ENCODE results near the gene P2RY14. TPM values are rescaled to one million over a fixed set of nuclear protein-coding genes. Genes with fewer than 3 reads are reported as not detected.

P2RY14 gene
- polyA plus RNA-seq, 1 donor (not counting 4 experiments of a cell fraction or from before 2014, with no cell fraction given), result not detected

DNA sequence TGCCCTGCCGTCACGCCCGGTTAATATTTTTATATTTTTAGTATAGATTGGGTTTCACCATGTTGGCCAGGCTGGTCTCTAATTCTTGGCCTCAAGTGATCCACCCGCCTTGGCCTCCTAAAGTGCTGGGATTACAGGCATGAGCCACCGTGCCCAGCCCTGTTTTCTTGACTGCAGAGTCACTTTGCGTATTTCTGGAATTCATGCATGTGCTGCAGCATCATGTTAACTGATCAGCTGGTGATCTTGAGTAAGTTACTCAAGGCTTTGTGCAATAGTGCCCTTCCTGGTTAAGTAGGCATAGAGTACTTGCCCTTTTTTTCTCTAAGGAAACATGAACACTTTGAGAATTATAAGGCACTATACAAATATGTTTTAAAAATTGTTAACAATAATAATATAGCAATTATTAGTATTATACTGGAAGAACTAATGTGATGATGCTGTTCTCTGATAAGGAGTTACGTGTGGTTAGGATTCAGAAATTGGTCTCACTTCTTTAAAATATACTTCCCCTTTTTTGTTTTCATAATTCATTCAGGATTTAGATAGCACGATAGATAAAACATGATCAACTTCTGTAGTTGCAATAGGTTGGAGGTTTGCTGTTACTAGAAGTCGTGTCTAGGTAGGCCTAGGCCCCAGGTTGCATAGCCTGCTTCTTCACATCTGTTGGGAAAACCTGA, 108.9 kb downstream of the P2RY14 start:
- TF ChIP-seq, protein P1, sequence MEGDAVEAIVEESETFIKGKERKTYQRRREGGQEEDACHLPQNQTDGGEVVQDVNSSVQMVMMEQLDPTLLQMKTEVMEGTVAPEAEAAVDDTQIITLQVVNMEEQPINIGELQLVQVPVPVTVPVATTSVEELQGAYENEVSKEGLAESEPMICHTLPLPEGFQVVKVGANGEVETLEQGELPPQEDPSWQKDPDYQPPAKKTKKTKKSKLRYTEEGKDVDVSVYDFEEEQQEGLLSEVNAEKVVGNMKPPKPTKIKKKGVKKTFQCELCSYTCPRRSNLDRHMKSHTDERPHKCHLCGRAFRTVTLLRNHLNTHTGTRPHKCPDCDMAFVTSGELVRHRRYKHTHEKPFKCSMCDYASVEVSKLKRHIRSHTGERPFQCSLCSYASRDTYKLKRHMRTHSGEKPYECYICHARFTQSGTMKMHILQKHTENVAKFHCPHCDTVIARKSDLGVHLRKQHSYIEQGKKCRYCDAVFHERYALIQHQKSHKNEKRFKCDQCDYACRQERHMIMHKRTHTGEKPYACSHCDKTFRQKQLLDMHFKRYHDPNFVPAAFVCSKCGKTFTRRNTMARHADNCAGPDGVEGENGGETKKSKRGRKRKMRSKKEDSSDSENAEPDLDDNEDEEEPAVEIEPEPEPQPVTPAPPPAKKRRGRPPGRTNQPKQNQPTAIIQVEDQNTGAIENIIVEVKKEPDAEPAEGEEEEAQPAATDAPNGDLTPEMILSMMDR (optimal IDR thresholded peaks at IDR 0.05 in 1 of 3, IDR thresholded peaks at IDR 0.05 in 1 of 3, conservative IDR thresholded peaks at IDR 0.05 in 1 of 3; ENCODE audit: extremely low read depth in 1 of 3, insufficient read depth in 2 of 3, low read length in 3 of 3), result no peak
- TF ChIP-seq EZH2 (IDR thresholded peaks at IDR 0.05; ENCODE audit: low read length), result no peak
- Histone ChIP-seq H4K20me1 (ENCODE audit: control insufficient read depth, extremely low read depth, insufficient read depth, low read length) (no peaks in the 10 kb centered on the region), H3K36me3 (ENCODE audit: control insufficient read depth in 2 of 2, extremely low read depth in 1 of 2, insufficient read depth in 2 of 2, low read length in 2 of 2) (no peaks in the 10 kb centered on the region), H3K9ac (ENCODE audit: control insufficient read depth, extremely low read depth, insufficient read depth, low read length) (no peak overlapping the region), H3K9me3 (ENCODE audit: control insufficient read depth, low read depth, low read length) (no peaks in the 10 kb centered on the region), H3K4me1 (ENCODE audit: control insufficient read depth, extremely low read depth, insufficient read depth, low read length) (no peaks in the 10 kb centered on the region), H3K79me2 (ENCODE audit: control insufficient read depth, insufficient read depth, low read length) (no peaks in the 10 kb centered on the region), H3K4me2 (ENCODE audit: control insufficient read depth, extremely low read depth, insufficient read depth, low read depth, low read length) (no peak overlapping the region), H2AFZ (ENCODE audit: control insufficient read depth, low read length) (no peak overlapping the region), H3K4me3 (ENCODE audit: control insufficient read depth in 2 of 3, extremely low read depth in 1 of 3, insufficient read depth in 2 of 3, low read depth in 1 of 3, low read length in 3 of 3) (no peak overlapping the region), H3K27me3 (ENCODE audit: control insufficient read depth, extremely low read depth, insufficient read depth, low read length) (no peaks in the 10 kb centered on the region), H3K9me1 (ENCODE audit: control insufficient read depth, extremely low read depth, insufficient read depth, low read length) (no peaks in the 10 kb centered on the region), H3K27ac (ENCODE audit: control insufficient read depth, insufficient read depth, low read length) (no peak overlapping the region)
- dilution Hi-C loops (cut with MboI; ENCODE audit: extremely low pct_ligation_motif_present, low sequenced_read_pairs), result no loop called here
- FAIRE-seq (no peak), DNase-seq (ENCODE audit: low read depth, low spot score) (no peak)

DNA sequence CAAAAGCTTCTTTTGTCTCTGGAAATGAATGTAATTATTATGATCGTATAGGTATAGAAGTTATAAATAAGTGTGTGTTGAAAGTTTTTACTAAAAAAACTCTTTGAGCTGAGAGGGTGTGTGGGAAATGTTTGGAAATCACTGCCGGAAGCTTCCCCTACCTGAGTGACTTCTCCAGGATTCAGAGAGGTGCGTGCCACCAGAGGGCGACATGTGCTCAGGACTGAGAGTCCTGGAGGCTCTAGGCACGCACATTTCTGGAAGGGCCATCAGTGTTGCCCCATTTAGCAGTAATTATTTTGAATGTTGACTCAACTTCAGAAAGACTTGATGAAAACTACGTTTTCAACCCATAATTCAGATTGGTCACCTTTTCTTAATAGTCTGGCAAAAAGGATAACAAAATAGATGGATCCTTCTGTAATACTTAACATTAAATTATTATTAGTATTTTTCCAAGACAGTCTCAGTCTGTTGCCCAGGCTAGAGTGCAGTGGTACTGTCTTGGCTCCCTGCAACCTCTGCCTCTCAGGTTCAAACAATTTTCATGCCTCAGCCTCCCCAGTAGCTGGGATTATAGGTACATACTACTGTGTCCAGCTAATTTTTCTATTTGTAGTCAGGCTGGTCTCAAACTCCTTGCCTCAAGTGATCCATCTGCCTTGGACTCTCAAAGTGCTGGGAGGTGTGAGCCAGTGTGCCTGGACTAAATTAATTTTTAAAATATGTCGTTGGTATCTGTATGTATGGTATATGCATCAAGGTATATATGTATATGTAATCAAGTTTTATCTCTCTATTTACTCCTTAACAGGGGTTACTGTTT, 109.9 kb downstream of the P2RY14 start:
- H3K27ac ChIP-seq (ENCODE audit: control insufficient read depth, insufficient read depth, low read length), result no peak overlapping the region
- FAIRE-seq (peak; percentile 49), DNase-seq (ENCODE audit: low read depth, low spot score) (no peak)
- no peaks in the 10 kb centered on the region for H4K20me1 ChIP-seq (ENCODE audit: control insufficient read depth, extremely low read depth, insufficient read depth, low read length)
- dilution Hi-C loops (cut with MboI; ENCODE audit: extremely low pct_ligation_motif_present, low sequenced_read_pairs), result no loop called here
- no peak overlapping the region for H3K4me2 ChIP-seq (ENCODE audit: control insufficient read depth, extremely low read depth, insufficient read depth, low read depth, low read length)
- no peaks in the 10 kb centered on the region for H3K9me3 ChIP-seq (ENCODE audit: control insufficient read depth, low read depth, low read length)
- H3K4me1 ChIP-seq (ENCODE audit: control insufficient read depth, extremely low read depth, insufficient read depth, low read length), result no peaks in the 10 kb centered on the region
- no peak overlapping the region for H2AFZ ChIP-seq (ENCODE audit: control insufficient read depth, low read length)
- no peaks in the 10 kb centered on the region for H3K27me3 ChIP-seq (ENCODE audit: control insufficient read depth, extremely low read depth, insufficient read depth, low read length)
- H3K4me3 ChIP-seq (ENCODE audit: control insufficient read depth in 2 of 3, extremely low read depth in 1 of 3, insufficient read depth in 2 of 3, low read depth in 1 of 3, low read length in 3 of 3), result no peak overlapping the region
- H3K9me1 ChIP-seq (ENCODE audit: control insufficient read depth, extremely low read depth, insufficient read depth, low read length), result no peaks in the 10 kb centered on the region
- no peaks in the 10 kb centered on the region for H3K79me2 ChIP-seq (ENCODE audit: control insufficient read depth, insufficient read depth, low read length)
- H3K36me3 ChIP-seq (ENCODE audit: control insufficient read depth in 2 of 2, extremely low read depth in 1 of 2, insufficient read depth in 2 of 2, low read length in 2 of 2), result no peaks in the 10 kb centered on the region
- no peak overlapping the region for H3K9ac ChIP-seq (ENCODE audit: control insufficient read depth, extremely low read depth, insufficient read depth, low read length)
- TF ChIP-seq EZH2 (IDR thresholded peaks at IDR 0.05; ENCODE audit: low read length), result no peak
- TF ChIP-seq, protein P1 (optimal IDR thresholded peaks at IDR 0.05 in 1 of 3, IDR thresholded peaks at IDR 0.05 in 1 of 3, conservative IDR thresholded peaks at IDR 0.05 in 1 of 3; ENCODE audit: extremely low read depth in 1 of 3, insufficient read depth in 2 of 3, low read length in 3 of 3), result peak; percentile 82 to 94 (median 83)
